ENCODE measurements around the gene TMEM80. TPM values are rescaled to one million over a fixed set of nuclear protein-coding genes. Genes with fewer than 3 reads are reported as not detected.

Gene TMEM80
- total and polyA plus RNA-seq, 12 donors = 11.1 to 85.3 (median 32.8) TPM

GRCh38 chr11:680476-680875, 15.1 kb upstream of the TMEM80 start:
- Histone ChIP-seq H3K27me3 (no peaks in the 10 kb centered on the region), H3K4me3 (no peak overlapping the region), H3K36me3 (replicated peaks in 1 of 2) (peaks cover 0 to 52% of the 10 kb centered on the region in 2 donors), H3K27ac (peak overlapping the region in 3 of 5 donors; percentile 47 to 76 (median 56)), H3K4me1 (replicated peaks in 1 of 2) (peaks cover 4 to 14% of the 10 kb centered on the region in 2 donors), H3K9me3 (replicated peaks in 1 of 3) (no peaks in the 10 kb centered on the region)
- DNase-seq = peak; percentile 68 to 87 (median 83)
- TF ChIP-seq, protein P1, sequence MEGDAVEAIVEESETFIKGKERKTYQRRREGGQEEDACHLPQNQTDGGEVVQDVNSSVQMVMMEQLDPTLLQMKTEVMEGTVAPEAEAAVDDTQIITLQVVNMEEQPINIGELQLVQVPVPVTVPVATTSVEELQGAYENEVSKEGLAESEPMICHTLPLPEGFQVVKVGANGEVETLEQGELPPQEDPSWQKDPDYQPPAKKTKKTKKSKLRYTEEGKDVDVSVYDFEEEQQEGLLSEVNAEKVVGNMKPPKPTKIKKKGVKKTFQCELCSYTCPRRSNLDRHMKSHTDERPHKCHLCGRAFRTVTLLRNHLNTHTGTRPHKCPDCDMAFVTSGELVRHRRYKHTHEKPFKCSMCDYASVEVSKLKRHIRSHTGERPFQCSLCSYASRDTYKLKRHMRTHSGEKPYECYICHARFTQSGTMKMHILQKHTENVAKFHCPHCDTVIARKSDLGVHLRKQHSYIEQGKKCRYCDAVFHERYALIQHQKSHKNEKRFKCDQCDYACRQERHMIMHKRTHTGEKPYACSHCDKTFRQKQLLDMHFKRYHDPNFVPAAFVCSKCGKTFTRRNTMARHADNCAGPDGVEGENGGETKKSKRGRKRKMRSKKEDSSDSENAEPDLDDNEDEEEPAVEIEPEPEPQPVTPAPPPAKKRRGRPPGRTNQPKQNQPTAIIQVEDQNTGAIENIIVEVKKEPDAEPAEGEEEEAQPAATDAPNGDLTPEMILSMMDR (IDR thresholded peaks at IDR 0.05) = no peak
- TF ChIP-seq POLR2A (IDR thresholded peaks at IDR 0.05) = peak in 1 of 2 donors; percentile 27
- WGBS, 4 donors = 32 to 46% (median 38%) methylated on average over 8 to 19 of the region's 19 CpGs
- intact Hi-C loops (cut with DNase I) = no loop called here

DNA sequence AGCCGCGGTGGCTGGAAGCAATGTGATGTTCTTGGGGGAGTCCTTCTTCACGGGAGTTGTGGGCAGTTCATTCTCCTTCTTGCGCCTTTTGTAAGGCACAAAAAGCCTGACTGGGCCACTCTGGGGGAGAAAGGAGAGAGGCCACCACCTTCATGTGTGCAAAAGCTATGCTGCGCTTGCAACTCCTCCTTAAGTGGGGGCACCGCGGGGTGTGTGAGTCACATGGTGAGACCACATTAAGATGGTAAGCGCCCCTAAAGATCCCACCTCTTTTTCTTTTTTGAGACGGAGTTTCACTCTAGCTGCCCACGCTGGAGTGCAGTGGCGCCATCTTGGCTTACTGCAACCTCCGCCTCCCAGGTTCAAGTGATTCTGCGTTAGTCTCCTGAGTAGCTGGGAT, 14.6 kb upstream of the TMEM80 start:
- no peak for DNase-seq
- Histone ChIP-seq H3K9me3 (replicated peaks in 1 of 3) (no peaks in the 10 kb centered on the region), H3K4me3 (no peak overlapping the region), H3K27ac (peak overlapping the region in 3 of 5 donors; percentile 47 to 76 (median 56)), H3K4me1 (replicated peaks in 1 of 2) (peaks cover 4 to 14% of the 10 kb centered on the region in 2 donors), H3K27me3 (no peaks in the 10 kb centered on the region), H3K36me3 (replicated peaks in 1 of 2) (peaks cover 0 to 57% of the 10 kb centered on the region in 2 donors)
- no peak for TF ChIP-seq POLR2A (IDR thresholded peaks at IDR 0.05)
- intact Hi-C loops (cut with DNase I) = no loop called here
- 86 to 97% (median 91%) methylated on average over 6 to 13 of the region's 13 CpGs for WGBS, 4 donors

DNA sequence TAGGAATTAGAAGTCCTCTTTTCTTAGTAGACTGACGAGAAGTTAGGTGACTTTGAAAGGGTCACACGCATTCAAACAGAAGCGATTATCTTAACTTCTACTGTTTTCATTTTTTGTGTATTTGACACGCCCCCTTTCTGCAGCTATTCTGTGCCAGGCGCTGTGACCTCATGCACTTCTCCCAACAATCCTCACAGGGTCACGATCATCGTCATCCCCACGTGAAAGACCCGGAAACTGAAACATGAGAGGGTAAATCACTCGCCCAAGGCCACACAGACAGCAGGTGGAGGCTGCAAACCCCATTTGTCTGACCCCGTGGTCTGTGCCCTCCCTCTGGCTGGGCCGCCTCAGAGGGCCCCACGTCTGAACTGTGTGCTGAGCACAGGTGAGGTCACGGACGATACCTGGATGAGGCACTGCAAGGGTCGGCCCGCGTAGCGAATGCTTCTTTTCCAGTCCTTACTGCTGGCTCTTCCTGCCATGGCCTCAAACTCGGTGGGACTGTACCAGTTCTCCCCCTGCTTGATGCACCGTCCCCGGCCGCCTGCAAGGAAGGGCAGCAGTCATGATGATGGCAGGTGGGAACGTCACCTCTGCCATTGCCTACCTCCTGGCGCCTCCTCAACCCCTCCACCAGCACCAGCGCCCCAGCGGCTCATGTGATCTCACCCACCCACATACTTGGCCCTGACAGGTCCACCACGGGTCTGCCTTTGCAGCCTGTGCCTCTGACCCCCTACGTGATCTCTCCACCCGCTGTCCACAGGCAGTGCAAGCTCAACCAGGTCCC, 9.0 kb upstream of the TMEM80 start:
- H3K36me3 ChIP-seq (replicated peaks in 1 of 2) = peaks cover 0 to 77% of the 10 kb centered on the region in 2 donors
- intact Hi-C loops (cut with DNase I) = no loop called here
- H3K4me3 ChIP-seq = no peak overlapping the region
- no peaks in the 10 kb centered on the region for H3K9me3 ChIP-seq (replicated peaks in 1 of 3)
- H3K27ac ChIP-seq = peak overlapping the region in 1 of 5 donors; percentile 55
- peak in 2 of 7 donors; percentile 33 to 38 for DNase-seq
- H3K4me1 ChIP-seq (replicated peaks in 1 of 2) = no peaks in the 10 kb centered on the region
- TF ChIP-seq, protein P1 (IDR thresholded peaks at IDR 0.05) = no peak
- no peak for TF ChIP-seq POLR2A (IDR thresholded peaks at IDR 0.05)
- H3K27me3 ChIP-seq = no peaks in the 10 kb centered on the region
- WGBS, 4 donors = 81 to 88% (median 85%) methylated on average over 25 to 30 of the region's 30 CpGs

GRCh38 chr11:687751-688150, 7.9 kb upstream of the TMEM80 start:
- TF ChIP-seq POLR2A (IDR thresholded peaks at IDR 0.05) = no peak
- TF ChIP-seq, protein P1 (IDR thresholded peaks at IDR 0.05) = no peak
- no peak for DNase-seq
- intact Hi-C loops (cut with DNase I) = no loop called here
- peaks cover 0 to 67% of the 10 kb centered on the region in 2 donors for H3K36me3 ChIP-seq (replicated peaks in 1 of 2)
- no peaks in the 10 kb centered on the region for H3K9me3 ChIP-seq (replicated peaks in 1 of 3)
- no peaks in the 10 kb centered on the region for H3K4me1 ChIP-seq (replicated peaks in 1 of 2)
- 82 to 91% (median 89%) methylated on average over 13 of the region's 13 CpGs for WGBS, 4 donors
- H3K4me3 ChIP-seq = no peak overlapping the region
- no peaks in the 10 kb centered on the region for H3K27me3 ChIP-seq
- H3K27ac ChIP-seq = no peak overlapping the region

Measured in adrenal gland (tissue), 12 donors.